K562 (cell line): ENCODE results near the gene MAST1. TPM values are rescaled to one million over a fixed set of nuclear protein-coding genes. Genes with fewer than 3 reads are reported as not detected.

Source experiments
- BRCA1 ChIP-seq, 2 experiments: fragments of 450-650 bp in 1 of 2; sonication (generic) in 1 of 2; formaldehyde crosslinking in 1 of 2; IDR thresholded peaks; 2 replicates each; pipeline versions ENCODE4 v1.5.0 to v1.6.1; 2017 to 2020; ENCODE audit warnings: mild to moderate bottlenecking in 1 of 2, missing genetic modification reagents in 1 of 2
- EP400 ChIP-seq: fragments of 450-650 bp; IDR thresholded peaks from 2 replicates; pipeline ENCODE4 v1.6.1; 2017; ENCODE audit warnings: antibody characterized with exemption, mild to moderate bottlenecking, moderate library complexity
- RBFOX2 ChIP-seq: fragments of 200-400 bp; formaldehyde crosslinking; IDR thresholded peaks from 2 replicates; pipeline ENCODE4 v1.6.1; 2017; ENCODE audit warnings: low read depth, mild to moderate bottlenecking, low read length, moderate library complexity
- RBM34 ChIP-seq: fragments of 200-400 bp; formaldehyde crosslinking; IDR thresholded peaks from 2 replicates; pipeline ENCODE4 v1.6.1; 2018; ENCODE audit warnings: low read length, borderline replicate concordance; ENCODE audit not compliant: insufficient read depth
- ZC3H4 ChIP-seq: sonication (generic); formaldehyde crosslinking; IDR thresholded peaks from 2 replicates; pipeline ENCODE4 v1.9.0; 2021; ENCODE audit warnings: missing genetic modification reagents, borderline replicate concordance
- ZNF232 ChIP-seq: sonication (generic); formaldehyde crosslinking; IDR thresholded peaks from 2 replicates; pipeline ENCODE4 v1.8.0; 2022; ENCODE audit warnings: mild to moderate bottlenecking, missing genetic modification reagents
- ZNF282 ChIP-seq: sonication (generic); formaldehyde crosslinking; IDR thresholded peaks from 2 replicates; pipeline ENCODE4 v1.8.1; 2023; ENCODE audit warnings: missing genetic modification reagents
- ZNF511 ChIP-seq: sonication (generic); formaldehyde crosslinking; IDR thresholded peaks from 2 replicates; pipeline ENCODE4 v1.8.0; 2022; ENCODE audit warnings: mild to moderate bottlenecking, missing genetic modification reagents
- polyA plus RNA-seq, 8 experiments: library from polyadenylated mRNA; depleted of rRNA in 4 of 8; stranded (reverse) in 5 of 8; unstranded in 3 of 8; fragments of >200 nt; fragmentation: Nextera tagmentation in 2 of 8; fragmentation: Illumina TruSeq in 1 of 8; extraction: Ambion mirVana in 2 of 8; extraction: Trizol in 1 of 8; gene quantifications; 2 replicates each; pipeline versions ENCODE4 v1.2.1 to v1.2.3, GENCODE V29; 2011 to 2014; ENCODE audit warnings: inconsistent platforms in 1 of 8, missing spikeins in 1 of 8
- total RNA-seq, 7 experiments: library from RNA; depleted of rRNA in 6 of 7; stranded (reverse); fragments of >200 nt in 6 of 7; fragmentation: Illumina TruSeq in 2 of 7; extraction: Trizol in 2 of 7; gene quantifications; 2 replicates each; pipeline versions ENCODE4 v1.2.1 to v1.2.3, GENCODE V29; 2011 to 2021; ENCODE audit warnings: low replicate concordance in 1 of 7
- TF ChIP-seq, protein P1 (sequence below): sonication (generic); formaldehyde crosslinking; IDR thresholded peaks from 2 replicates; pipeline ENCODE4 v1.8.0; 2023; ENCODE audit warnings: mild to moderate bottlenecking, missing genetic modification reagents

MAST1 gene
- total and polyA plus RNA-seq, 9 of the 15 experiments (the other 6 are each of a cell fraction or from before 2014, with no cell fraction given) = 0.48 to 10.3 (median 3.9) TPM

DNA sequence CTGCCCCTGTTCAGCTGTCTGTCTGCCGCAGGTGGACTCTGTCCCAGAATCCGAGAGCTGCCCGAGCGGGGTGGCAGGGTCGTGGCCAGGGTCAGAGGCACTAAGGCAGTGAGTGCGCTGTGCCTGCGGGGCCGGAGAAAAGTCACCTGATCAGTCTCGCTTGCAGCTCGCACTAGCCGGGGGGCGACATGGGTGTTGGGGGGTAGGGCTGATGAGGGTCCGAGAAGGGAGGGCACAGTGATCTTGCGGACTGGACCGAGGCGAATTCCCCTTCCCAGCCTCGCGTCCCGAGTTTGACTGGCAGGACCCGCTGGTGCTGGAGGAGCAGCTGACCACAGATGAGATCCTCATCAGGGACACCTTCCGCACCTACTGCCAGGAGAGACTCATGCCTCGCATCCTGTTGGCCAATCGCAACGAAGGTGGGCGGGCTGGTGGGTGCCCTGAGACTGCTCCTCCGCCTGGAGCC lies 53.3 kb downstream of the MAST1 start (continued):
- no peak for TF ChIP-seq RBM34
- TF ChIP-seq BRCA1 (IDR thresholded peaks at IDR 0.05) = no peak
- 0 out of 2 replicates have a peak, but pooled peaks have one; percentile 82 for TF ChIP-seq BRCA1 (CRISPR knock-in tag; IDR thresholded peaks at IDR 0.05)
- TF ChIP-seq, protein P1, sequence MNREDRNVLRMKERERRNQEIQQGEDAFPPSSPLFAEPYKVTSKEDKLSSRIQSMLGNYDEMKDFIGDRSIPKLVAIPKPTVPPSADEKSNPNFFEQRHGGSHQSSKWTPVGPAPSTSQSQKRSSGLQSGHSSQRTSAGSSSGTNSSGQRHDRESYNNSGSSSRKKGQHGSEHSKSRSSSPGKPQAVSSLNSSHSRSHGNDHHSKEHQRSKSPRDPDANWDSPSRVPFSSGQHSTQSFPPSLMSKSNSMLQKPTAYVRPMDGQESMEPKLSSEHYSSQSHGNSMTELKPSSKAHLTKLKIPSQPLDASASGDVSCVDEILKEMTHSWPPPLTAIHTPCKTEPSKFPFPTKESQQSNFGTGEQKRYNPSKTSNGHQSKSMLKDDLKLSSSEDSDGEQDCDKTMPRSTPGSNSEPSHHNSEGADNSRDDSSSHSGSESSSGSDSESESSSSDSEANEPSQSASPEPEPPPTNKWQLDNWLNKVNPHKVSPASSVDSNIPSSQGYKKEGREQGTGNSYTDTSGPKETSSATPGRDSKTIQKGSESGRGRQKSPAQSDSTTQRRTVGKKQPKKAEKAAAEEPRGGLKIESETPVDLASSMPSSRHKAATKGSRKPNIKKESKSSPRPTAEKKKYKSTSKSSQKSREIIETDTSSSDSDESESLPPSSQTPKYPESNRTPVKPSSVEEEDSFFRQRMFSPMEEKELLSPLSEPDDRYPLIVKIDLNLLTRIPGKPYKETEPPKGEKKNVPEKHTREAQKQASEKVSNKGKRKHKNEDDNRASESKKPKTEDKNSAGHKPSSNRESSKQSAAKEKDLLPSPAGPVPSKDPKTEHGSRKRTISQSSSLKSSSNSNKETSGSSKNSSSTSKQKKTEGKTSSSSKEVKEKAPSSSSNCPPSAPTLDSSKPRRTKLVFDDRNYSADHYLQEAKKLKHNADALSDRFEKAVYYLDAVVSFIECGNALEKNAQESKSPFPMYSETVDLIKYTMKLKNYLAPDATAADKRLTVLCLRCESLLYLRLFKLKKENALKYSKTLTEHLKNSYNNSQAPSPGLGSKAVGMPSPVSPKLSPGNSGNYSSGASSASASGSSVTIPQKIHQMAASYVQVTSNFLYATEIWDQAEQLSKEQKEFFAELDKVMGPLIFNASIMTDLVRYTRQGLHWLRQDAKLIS (CRISPR knock-in tag) = 0 out of 2 replicates have a peak, but pooled peaks have one; percentile 2
- TF ChIP-seq ZNF282 (CRISPR knock-in tag) = peak; percentile 28; the same call in 1 of the 2 replicates
- TF ChIP-seq ZC3H4 = 0 out of 2 replicates have a peak, but pooled peaks have one; percentile 47
- TF ChIP-seq EP400 = no peak
- TF ChIP-seq RBFOX2 = peak; percentile 10; the same call in 1 of the 2 replicates
- 0 out of 2 replicates have a peak, but pooled peaks have one; percentile 19 for TF ChIP-seq ZNF511
- TF ChIP-seq ZNF232 = 0 out of 2 replicates have a peak, but pooled peaks have one; percentile 1
